HG03460 (cell line): ENCODE results near the gene GLMP.

ENCODE experiments used
- ATAC-seq: cut with Tn5 transposase; IDR thresholded peaks from one replicate; pipeline ENCODE4 v1.9.1; 2021; ENCODE audit not compliant: unreplicated experiment

GLMP gene

DNA sequence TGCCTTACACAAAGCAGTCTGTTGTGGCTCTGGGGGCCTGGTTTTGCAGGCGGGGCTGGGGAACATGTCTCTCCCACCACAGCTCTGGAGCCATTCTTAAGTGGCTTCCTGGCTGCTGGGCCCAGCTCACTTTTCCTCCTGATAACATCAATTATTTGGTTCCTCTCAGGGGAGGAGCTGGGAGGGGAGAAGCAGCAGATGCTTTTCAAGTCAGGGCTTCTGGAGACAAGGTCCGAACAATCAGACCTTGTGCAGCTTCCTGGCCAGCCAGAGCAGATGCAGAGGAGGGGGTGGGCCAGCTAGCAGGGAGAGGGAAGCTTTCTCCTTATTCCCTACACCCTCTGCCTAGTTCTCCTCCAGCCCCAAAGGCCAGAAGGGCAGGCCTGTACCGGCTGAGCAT lies 44.0 kb downstream of the GLMP start:
- ATAC-seq, result no peak

DNA sequence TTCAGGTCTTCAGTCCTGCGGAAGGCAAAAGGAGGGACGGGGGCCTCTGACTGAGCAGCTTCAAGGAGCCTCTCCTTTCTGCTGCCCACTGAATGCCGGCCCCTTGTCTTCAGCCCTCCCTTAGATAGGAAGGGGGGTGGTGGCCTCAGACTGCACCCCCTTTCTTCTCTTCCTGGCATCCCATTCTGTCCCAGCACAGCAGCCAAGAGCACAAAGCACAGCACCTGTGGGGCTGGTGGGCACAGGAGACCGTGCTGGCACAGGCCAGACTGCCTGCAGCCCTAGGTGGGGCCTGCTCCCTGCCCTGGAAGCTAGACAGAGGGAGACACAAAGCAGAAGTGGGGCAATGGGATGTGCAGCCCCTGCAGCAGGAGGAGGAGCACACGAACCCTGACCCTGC lies 45.9 kb downstream of the GLMP start:
- ATAC-seq, result no peak

DNA sequence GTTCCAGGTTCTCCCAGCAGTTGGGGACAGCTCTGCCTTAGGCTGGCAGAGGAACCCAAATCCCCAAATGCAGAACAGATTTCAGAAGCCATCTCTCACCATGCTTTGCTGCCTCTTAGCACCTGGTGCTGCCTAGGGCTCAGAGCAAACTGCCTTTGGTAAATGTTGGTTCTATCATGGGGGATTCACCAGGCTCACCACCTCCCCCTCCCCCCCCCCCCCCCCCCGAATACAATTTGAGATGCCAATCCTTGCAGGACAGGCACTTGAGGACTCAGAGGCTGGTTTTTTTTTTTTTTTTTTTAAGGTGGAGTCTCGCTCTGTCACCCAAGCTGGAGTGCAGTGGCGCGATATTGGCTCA lies 47.2 kb downstream of the GLMP start:
- no peak for ATAC-seq

DNA sequence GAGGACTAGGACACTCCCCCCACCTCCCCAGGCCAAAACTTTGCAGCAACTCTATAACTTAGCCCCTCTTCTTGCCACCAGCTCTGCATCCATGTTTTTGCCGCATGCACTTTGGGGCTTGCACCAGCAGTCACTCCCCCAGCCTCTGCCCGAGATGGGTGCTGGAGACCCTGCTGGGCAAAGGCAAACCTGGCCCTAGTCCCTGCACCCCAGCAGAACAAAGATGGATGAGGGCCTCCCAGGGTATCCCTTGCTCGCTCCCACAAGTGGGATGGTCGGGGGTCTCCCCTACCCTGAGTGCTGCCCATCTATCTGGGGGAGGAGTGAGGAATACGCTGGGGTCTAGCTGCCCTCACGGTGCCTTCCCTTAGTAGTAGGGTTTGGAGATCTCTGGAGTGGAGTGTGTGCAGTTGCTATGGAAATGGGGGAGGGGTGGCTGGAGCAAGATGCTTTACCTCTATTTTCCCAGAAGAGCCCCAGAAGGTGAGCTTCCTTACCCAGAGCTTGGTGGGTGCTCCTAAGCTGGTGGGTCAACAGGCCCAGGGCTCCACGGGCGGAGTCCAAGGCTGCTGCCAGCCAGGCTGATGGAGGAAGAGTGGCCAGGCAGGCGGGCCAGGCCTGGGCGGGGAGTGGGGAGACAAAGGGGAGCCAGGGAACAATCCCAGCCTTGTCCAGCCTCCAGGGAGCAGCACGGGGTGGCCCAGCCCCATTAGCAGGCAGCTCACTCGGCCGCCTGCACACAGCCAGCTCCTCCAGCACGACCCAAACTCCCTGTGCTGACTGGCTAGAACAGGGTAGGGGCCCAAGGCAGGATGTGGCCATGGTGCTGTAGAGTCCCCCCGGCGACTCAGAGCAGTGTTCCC lies 47.8 kb downstream of the GLMP start, which contains the start of gene PAQR6:
PAQR6 (minus strand) TSS at position 597 of the 863 bp plus-strand sequence. CDS start 1,325 bp downstream, outside the sequence.
- ATAC-seq, result no peak

DNA sequence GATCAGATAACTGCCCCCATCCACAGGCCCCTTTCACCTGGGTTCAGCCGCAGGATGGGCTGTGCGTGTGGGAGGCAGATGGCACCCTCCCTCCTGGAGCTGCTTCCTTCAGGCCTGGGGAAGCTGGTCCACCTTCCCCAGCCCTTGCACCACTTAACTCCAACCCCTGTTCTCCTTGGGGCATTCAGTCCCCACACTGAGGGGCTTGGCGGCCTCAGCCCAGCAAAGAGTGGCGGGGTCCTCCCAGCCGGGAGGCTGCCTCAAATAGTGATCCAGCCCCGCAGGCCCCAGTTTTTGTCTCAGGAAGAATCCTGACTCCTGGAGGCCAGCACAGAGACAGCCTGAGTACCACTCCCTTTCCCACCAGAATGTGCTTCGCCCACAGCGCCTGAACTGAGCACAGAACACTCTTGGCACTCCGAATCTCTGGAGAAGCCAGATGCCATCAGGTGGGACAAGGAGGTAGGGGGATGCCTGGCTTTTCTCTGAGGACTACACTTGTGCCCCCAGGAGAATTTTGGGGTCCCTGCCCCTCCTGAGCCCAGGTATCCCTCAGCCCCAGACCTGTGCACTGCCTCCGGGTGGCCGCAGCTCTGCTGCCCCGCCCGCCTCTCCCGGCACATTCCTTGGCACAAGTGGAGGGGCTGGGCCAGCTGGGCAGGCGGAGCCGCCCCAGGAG lies 48.6 kb downstream of the GLMP start:
- ATAC-seq, result no peak

DNA sequence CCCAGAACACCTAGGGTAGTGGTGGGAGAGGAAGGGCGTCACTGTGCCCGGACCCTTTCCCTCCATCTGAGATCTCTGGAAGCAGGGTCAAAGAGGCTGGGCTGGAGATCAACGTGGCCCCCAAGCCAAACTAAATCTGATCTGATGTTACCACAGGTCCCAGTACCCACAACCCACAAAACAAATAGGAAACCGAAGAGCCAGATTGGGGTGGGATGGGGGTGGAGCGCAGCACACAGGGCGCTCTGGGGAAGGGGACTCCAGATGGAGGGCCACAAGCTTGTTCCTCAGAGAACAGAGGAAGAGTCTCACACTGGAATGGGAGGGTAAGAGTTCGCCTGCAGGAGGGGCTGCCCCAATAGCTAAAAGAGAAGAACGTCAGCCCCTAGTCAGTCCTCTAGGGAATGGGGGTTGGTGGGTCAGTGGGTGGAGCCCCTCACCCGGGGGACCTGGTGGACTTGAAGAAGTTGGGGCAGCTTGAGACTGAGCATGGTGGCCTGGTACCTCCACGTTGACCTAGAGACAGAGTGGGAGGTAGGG lies 49.2 kb downstream of the GLMP start:
- no peak for ATAC-seq

DNA sequence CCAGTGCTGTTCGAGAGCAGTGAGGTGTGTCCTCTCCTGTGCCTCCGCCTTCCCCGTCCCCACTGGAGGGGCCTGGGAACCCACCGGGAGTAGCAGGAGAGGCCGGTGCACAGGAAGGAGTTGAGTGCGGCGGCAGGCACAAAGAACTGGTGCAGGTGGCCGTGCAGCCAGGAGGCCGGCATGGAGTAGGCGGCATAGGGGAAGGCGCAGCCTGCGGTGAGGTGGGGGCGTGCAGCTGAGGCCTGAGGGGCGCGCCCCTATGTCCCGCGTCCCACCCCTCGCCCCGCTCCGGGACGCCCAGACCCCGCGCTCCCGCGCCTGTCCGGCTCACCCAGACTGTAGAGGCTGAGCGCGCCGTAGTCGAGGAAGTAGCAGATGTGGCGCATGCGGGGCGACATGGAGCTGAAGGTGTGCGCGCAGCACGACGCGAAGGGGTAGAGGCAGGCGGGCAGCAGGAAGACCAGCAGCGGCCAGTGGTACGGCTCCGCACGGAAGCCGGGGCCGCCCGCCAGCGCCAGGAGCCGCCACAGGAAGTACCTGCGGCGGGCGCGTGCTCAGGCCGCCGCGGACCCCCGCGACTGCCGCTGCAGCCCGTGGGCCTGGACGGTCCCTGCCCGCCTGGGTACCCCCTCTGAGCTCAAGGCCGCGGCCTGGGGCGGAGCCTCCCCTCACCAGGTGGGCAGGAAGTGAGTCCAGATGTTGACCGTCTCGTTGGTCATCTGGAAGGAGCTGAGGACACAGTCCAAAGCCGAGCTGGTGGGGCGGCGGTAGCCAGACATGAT lies 49.8 kb downstream of the GLMP start:
- no peak for ATAC-seq

DNA sequence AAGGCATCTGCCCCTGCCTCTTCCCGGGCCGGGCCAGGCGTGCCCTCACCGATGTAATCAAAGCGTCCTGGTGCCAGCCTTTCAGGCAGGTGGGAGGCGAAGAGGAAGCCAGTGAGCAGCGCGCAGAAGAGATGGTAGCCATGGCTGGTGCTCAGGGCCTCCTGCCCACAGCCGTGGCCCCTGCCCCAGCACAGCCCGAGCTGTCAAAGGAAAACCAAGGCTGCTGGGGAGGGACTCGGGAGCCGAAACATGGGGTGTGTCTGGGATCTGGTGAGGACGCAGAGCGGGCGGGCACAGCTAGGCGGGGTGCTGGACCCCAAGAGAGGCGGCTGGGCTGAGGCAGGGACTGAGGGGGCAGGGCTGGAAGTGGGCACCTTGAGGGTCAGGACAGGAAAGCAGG lies 50.8 kb downstream of the GLMP start:
- ATAC-seq, result no peak

DNA sequence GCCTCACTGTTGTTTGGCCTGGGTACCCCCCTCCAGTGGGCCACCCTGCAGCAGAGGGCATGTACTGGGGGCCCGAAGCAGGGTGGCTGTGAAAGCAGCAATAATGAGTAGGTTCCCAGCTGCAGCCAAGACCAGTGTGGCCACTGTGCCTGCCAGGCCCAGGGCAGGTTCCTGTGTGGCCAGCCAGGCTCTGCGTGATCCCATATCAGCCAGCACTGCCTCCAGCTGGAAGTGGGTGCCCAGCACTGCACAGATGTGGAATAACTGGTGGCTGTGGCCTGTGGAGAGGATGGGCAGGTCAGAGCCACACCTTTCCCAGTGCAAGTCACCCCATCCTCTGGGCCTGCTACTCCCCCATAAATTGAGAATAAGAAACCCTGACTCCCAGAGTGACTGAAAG lies 51.4 kb downstream of the GLMP start:
- no peak for ATAC-seq

DNA sequence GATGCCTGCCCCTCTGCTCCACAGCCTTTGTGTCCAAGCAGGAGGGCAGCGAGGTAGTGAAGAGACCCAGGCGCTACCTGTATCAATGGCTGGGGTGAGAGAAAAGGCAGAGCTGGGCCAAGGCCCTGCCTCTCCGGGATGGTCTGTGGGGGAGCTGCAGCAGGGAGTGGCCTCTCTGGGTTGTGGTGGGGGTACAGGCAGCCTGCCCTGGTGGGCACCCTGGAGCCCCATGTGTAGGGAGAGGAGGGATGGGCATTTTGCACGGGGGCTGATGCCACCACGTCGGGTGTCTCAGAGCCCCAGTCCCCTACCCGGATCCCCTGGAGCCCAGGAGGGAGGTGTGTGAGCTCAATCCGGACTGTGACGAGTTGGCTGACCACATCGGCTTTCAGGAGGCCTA lies 52.7 kb downstream of the GLMP start:
- no peak for ATAC-seq
